Astrocyte (in vitro differentiated cells and primary cell): ENCODE data around the gene FAAP100. TPM values are rescaled to one million over a fixed set of nuclear protein-coding genes. Genes with fewer than 3 reads are reported as not detected.

Source experiments
- DNase-seq: peaks from one replicate; pipeline ENCODE4 v3.0.0-alpha.2; 2010; ENCODE audit warnings: low read depth
- FAIRE-seq: peaks from 2 replicates; lab custom pipeline; 2011; peaks lifted over from hg19 to GRCh38; lab: Jason Lieb, UNC
- H2AFZ ChIP-seq: 2 replicates; pipeline ENCODE4 v1.6.0; 2012; ENCODE audit warnings: low read depth, low read length, inconsistent platforms
- H3K27ac ChIP-seq: 2 replicates; pipeline ENCODE4 v1.5.1; 2011; ENCODE audit warnings: low read depth, low read length, inconsistent platforms
- H3K27me3 ChIP-seq: 2 replicates; pipeline ENCODE4 v1.6.0; 2011; ENCODE audit warnings: low read length, inconsistent platforms; ENCODE audit not compliant: insufficient read depth
- H3K36me3 ChIP-seq: 2 replicates; pipeline ENCODE4 v1.5.1; 2011; ENCODE audit warnings: low read length, inconsistent platforms; ENCODE audit not compliant: insufficient read depth
- H3K4me1 ChIP-seq: 2 replicates; pipeline ENCODE4 v1.5.1; 2011; ENCODE audit warnings: low read length, inconsistent platforms; ENCODE audit not compliant: insufficient read depth
- H3K4me2 ChIP-seq: 2 replicates; pipeline ENCODE4 v1.6.0; 2012; ENCODE audit warnings: low read length, inconsistent platforms
- H3K4me3 ChIP-seq: 2 replicates; pipeline ENCODE4 v1.5.1; 2011; ENCODE audit warnings: low read depth, mild to moderate bottlenecking, low read length, inconsistent platforms; ENCODE audit not compliant: insufficient read depth
- H3K79me2 ChIP-seq: 2 replicates; pipeline ENCODE4 v1.6.0; 2012; ENCODE audit warnings: mild to moderate bottlenecking, low read length, inconsistent platforms; ENCODE audit not compliant: insufficient read depth
- H3K9ac ChIP-seq: 2 replicates; pipeline ENCODE4 v1.6.0; 2012; ENCODE audit warnings: mild to moderate bottlenecking, low read length, inconsistent platforms
- H3K9me3 ChIP-seq: 2 replicates; pipeline ENCODE4 v1.5.1; 2012; ENCODE audit warnings: low read depth, mild to moderate bottlenecking, low read length, inconsistent platforms; ENCODE audit not compliant: insufficient read depth
- H4K20me1 ChIP-seq: 2 replicates; pipeline ENCODE4 v1.6.0; 2012; ENCODE audit warnings: low read length, inconsistent platforms; ENCODE audit not compliant: insufficient read depth
- H3K27ac Mint-ChIP-seq: one replicate; pipeline ENCODE4 v1.8.0; 2021; ENCODE audit warnings: mild to moderate bottlenecking, mixed read lengths; ENCODE audit not compliant: unreplicated experiment
- H3K27me3 Mint-ChIP-seq: one replicate; pipeline ENCODE4 v1.8.0; 2021; ENCODE audit warnings: low read depth, mixed read lengths; ENCODE audit not compliant: unreplicated experiment
- H3K36me3 Mint-ChIP-seq: one replicate; pipeline ENCODE4 v1.8.0; 2021; ENCODE audit warnings: low read depth, mixed read lengths; ENCODE audit not compliant: unreplicated experiment
- H3K4me1 Mint-ChIP-seq: one replicate; pipeline ENCODE4 v1.8.0; 2021; ENCODE audit warnings: low read depth, mixed read lengths; ENCODE audit not compliant: unreplicated experiment
- H3K4me3 Mint-ChIP-seq: one replicate; pipeline ENCODE4 v1.8.0; 2021; ENCODE audit warnings: mild to moderate bottlenecking, moderate library complexity, mixed read lengths; ENCODE audit not compliant: unreplicated experiment
- H3K9me3 Mint-ChIP-seq: one replicate; pipeline ENCODE4 v1.8.0; 2021; ENCODE audit warnings: mild to moderate bottlenecking, mixed read lengths; ENCODE audit not compliant: unreplicated experiment
- EZH2 ChIP-seq: IDR thresholded peaks from 2 replicates; pipeline ENCODE4 v1.6.1; 2012; ENCODE audit warnings: mild to moderate bottlenecking, low read length, inconsistent platforms; ENCODE audit not compliant: insufficient read depth
- total RNA-seq: library from RNA; stranded (reverse); gene quantifications from 2 replicates; pipeline ENCODE4 v1.2.1, GENCODE V29; 2021
- TF ChIP-seq, protein P1 (sequence below): IDR thresholded peaks from 2 replicates; pipeline ENCODE4 v1.5.1; 2011; ENCODE audit warnings: low read depth, mild to moderate bottlenecking, inconsistent platforms, low read length, moderate library complexity; ENCODE audit not compliant: insufficient read depth

The FAAP100 gene
- total RNA-seq, 1 donor from 2014 or later = 38.9 TPM

- no peaks in the 10 kb centered on the region for H3K27me3 ChIP-seq
- H4K20me1 ChIP-seq = peaks cover 27% of the 10 kb centered on the region
- peaks cover 20% of the 10 kb centered on the region for H3K36me3 ChIP-seq
- H3K4me1 ChIP-seq = peaks cover 53% of the 10 kb centered on the region
- H3K79me2 ChIP-seq = peaks cover 39% of the 10 kb centered on the region
- Mint-ChIP-seq H3K9me3 (no peaks in the 10 kb centered on the region), H3K4me1 (peaks cover 44% of the 10 kb centered on the region), H3K4me3 (peak overlapping the region; percentile 68), H3K27me3 (no peaks in the 10 kb centered on the region), H3K36me3 (peaks cover 18% of the 10 kb centered on the region), H3K27ac (peak overlapping the region; percentile 66)
- peak overlapping the region; percentile 3 for H3K9ac ChIP-seq
- FAIRE-seq (no peak), DNase-seq (no peak)
- no peak overlapping the region for H2AFZ ChIP-seq
- H3K9me3 ChIP-seq = no peaks in the 10 kb centered on the region
- peak overlapping the region; percentile 50 for H3K4me2 ChIP-seq
- no peak overlapping the region for H3K27ac ChIP-seq
- H3K4me3 ChIP-seq = no peak overlapping the region
- TF ChIP-seq, protein P1, sequence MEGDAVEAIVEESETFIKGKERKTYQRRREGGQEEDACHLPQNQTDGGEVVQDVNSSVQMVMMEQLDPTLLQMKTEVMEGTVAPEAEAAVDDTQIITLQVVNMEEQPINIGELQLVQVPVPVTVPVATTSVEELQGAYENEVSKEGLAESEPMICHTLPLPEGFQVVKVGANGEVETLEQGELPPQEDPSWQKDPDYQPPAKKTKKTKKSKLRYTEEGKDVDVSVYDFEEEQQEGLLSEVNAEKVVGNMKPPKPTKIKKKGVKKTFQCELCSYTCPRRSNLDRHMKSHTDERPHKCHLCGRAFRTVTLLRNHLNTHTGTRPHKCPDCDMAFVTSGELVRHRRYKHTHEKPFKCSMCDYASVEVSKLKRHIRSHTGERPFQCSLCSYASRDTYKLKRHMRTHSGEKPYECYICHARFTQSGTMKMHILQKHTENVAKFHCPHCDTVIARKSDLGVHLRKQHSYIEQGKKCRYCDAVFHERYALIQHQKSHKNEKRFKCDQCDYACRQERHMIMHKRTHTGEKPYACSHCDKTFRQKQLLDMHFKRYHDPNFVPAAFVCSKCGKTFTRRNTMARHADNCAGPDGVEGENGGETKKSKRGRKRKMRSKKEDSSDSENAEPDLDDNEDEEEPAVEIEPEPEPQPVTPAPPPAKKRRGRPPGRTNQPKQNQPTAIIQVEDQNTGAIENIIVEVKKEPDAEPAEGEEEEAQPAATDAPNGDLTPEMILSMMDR = no peak
- no peak for TF ChIP-seq EZH2
Measured at GRCh38 chr17:81556175-81556691, 4.1 kb upstream of the FAAP100 start.

GRCh38 chr17:81553616-81554181 lies 1.5 kb upstream of the FAAP100 start:
- H3K4me2 ChIP-seq = peak overlapping the region; percentile 98
- H3K27ac ChIP-seq = peak overlapping the region; percentile 69
- DNase-seq (peak; percentile 97), FAIRE-seq (no peak)
- peak overlapping the region; percentile 89 for H3K9ac ChIP-seq
- no peaks in the 10 kb centered on the region for H3K9me3 Mint-ChIP-seq
- peaks cover 15% of the 10 kb centered on the region for H3K36me3 ChIP-seq
- TF ChIP-seq, protein P1 = no peak
- no peak for TF ChIP-seq EZH2
- H3K36me3 Mint-ChIP-seq = peaks cover 22% of the 10 kb centered on the region
- no peaks in the 10 kb centered on the region for H3K27me3 Mint-ChIP-seq
- no peaks in the 10 kb centered on the region for H3K9me3 ChIP-seq
- H3K4me1 ChIP-seq = peaks cover 48% of the 10 kb centered on the region
- H3K4me3 Mint-ChIP-seq = peak overlapping the region; percentile 85
- no peaks in the 10 kb centered on the region for H3K27me3 ChIP-seq
- no peak overlapping the region for H2AFZ ChIP-seq
- H3K79me2 ChIP-seq = peaks cover 55% of the 10 kb centered on the region
- peaks cover 46% of the 10 kb centered on the region for H3K4me1 Mint-ChIP-seq
- H4K20me1 ChIP-seq = peaks cover 51% of the 10 kb centered on the region
- peak overlapping the region; percentile 81 for H3K4me3 ChIP-seq
- H3K27ac Mint-ChIP-seq = peak overlapping the region; percentile 94

GRCh38 chr17:81553018-81553615 lies 964 bp upstream of the FAAP100 start:
- DNase-seq (peak; percentile 67), FAIRE-seq (no peak)
- Mint-ChIP-seq H3K27ac (peak overlapping the region; percentile 94), H3K27me3 (no peaks in the 10 kb centered on the region), H3K9me3 (no peaks in the 10 kb centered on the region), H3K4me1 (peaks cover 45% of the 10 kb centered on the region), H3K4me3 (peak overlapping the region; percentile 85), H3K36me3 (peaks cover 21% of the 10 kb centered on the region)
- peak overlapping the region; percentile 67 for H2AFZ ChIP-seq
- no peak for TF ChIP-seq EZH2
- H3K4me3 ChIP-seq = peak overlapping the region; percentile 81
- H3K9me3 ChIP-seq = no peaks in the 10 kb centered on the region
- peak overlapping the region; percentile 98 for H3K4me2 ChIP-seq
- H3K27me3 ChIP-seq = no peaks in the 10 kb centered on the region
- H3K27ac ChIP-seq = peak overlapping the region; percentile 69
- peak overlapping the region; percentile 89 for H3K9ac ChIP-seq
- peaks cover 53% of the 10 kb centered on the region for H4K20me1 ChIP-seq
- H3K79me2 ChIP-seq = peaks cover 58% of the 10 kb centered on the region
- peaks cover 15% of the 10 kb centered on the region for H3K36me3 ChIP-seq
- peaks cover 48% of the 10 kb centered on the region for H3K4me1 ChIP-seq
